ENCODE results near the gene PRDM10.

PRDM10 gene

DNA sequence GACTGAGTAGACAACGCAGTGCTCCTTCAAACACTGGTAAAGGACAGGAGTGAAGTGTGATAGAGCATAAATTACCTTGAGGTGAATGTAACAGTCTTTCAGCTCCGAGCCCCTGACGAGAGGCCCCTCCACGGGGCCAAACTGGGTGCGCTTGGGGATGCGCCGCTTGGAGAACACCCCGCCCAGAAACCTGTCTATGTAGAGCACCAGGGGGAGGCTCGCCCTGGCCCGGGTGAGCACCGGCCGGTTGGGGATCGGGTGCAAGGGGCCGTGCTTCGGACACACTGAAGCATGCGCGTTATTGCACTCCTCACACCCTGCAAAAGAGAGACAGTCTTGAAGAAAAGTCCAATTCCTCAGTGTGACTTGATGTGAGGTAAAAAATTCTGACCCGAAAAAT lies 57.9 kb downstream of the PRDM10 start:
- no peak overlapping the region for H3K27ac ChIP-seq (ENCODE audit: low read length)
- H3K4me3 ChIP-seq (ENCODE audit: low read depth in 1 of 2, low read length in 2 of 2): no peak overlapping the region
- peaks cover 11 to 22% of the 10 kb centered on the region in 2 donors for H3K36me3 ChIP-seq (ENCODE audit: control insufficient read depth in 1 of 2, insufficient read depth in 2 of 2, low read length in 2 of 2)
- H3K9me3 ChIP-seq (ENCODE audit: control insufficient read depth in 1 of 2, low read length in 2 of 2): no peaks in the 10 kb centered on the region
- H3K4me1 ChIP-seq (ENCODE audit: control insufficient read depth in 1 of 2, insufficient read depth in 2 of 2, low read length in 2 of 2): no peaks in the 10 kb centered on the region
- no peaks in the 10 kb centered on the region for H3K27me3 ChIP-seq (ENCODE audit: low read depth, low read length)

DNA sequence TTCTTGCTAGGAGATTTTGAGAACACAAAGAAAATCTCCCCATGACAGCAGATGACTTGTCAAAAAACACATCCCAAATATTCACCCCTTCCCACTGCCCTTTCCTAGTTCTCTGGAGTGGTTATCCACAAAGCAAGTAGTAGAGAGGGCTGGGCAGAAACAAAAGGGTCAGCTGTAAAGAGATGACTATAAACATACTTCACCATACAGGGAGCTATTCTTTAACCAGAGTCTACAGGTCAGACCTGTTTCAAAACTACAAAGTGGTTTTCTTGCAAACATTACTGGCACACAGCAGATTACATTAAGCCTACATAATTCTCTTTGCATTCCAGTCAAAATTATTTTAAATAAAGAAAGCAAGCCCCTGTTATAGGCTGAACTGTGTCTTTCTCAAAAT lies 59.6 kb downstream of the PRDM10 start:
- Histone ChIP-seq H3K4me3 (ENCODE audit: low read depth in 1 of 2, low read length in 2 of 2) (no peak overlapping the region), H3K27me3 (ENCODE audit: low read depth, low read length) (no peaks in the 10 kb centered on the region), H3K4me1 (ENCODE audit: control insufficient read depth in 1 of 2, insufficient read depth in 2 of 2, low read length in 2 of 2) (no peaks in the 10 kb centered on the region), H3K36me3 (ENCODE audit: control insufficient read depth in 1 of 2, insufficient read depth in 2 of 2, low read length in 2 of 2) (peaks cover 11 to 22% of the 10 kb centered on the region in 2 donors), H3K9me3 (ENCODE audit: control insufficient read depth in 1 of 2, low read length in 2 of 2) (no peaks in the 10 kb centered on the region), H3K27ac (ENCODE audit: low read length) (no peak overlapping the region)

DNA sequence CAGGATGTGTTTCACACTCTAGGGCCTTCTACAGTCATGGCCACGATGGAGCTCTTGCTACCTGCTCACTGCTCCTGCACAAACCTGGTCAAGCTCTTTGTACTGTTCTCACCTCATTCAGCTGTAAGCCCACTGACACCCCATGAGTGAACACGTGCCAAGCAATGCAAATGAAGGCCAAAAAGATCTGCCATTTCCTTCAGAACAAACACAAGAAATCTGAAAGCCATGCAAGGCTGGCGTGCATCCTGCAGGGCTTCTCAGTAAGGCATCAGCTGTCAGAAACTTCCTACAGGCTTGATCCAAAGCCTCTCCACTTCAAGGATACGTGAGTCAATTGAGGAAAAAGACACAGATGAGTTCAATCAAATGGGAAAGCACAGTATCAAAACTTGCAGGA lies 63.1 kb downstream of the PRDM10 start:
- Histone ChIP-seq H3K4me3 (ENCODE audit: low read depth in 1 of 2, low read length in 2 of 2) (no peak overlapping the region), H3K27me3 (ENCODE audit: low read depth, low read length) (no peaks in the 10 kb centered on the region), H3K9me3 (ENCODE audit: control insufficient read depth in 1 of 2, low read length in 2 of 2) (no peaks in the 10 kb centered on the region), H3K36me3 (ENCODE audit: control insufficient read depth in 1 of 2, insufficient read depth in 2 of 2, low read length in 2 of 2) (peaks cover 5 to 16% of the 10 kb centered on the region in 2 donors), H3K4me1 (ENCODE audit: control insufficient read depth in 1 of 2, insufficient read depth in 2 of 2, low read length in 2 of 2) (no peaks in the 10 kb centered on the region), H3K27ac (ENCODE audit: low read length) (no peak overlapping the region)

DNA sequence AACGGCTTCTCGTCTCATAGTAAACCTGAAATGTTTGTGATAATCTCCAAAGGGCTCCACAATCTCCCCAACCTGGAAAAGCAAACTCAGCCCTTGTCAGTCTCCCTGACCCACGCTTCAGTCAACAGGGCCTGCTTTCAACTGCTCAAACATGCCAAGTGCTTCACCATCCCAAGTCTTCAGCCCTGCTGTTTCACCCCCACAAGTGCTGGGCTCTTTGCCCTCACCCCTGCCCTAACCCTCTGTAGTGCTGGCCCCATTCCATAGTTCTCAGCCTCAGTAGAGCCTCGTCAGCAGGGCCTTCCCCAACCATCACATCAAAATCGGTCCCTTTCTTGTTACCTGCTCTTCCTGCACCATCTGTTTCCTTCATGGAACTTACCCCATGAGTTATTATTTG lies 63.9 kb downstream of the PRDM10 start:
- no peaks in the 10 kb centered on the region for H3K27me3 ChIP-seq (ENCODE audit: low read depth, low read length)
- H3K27ac ChIP-seq (ENCODE audit: low read length): no peak overlapping the region
- no peaks in the 10 kb centered on the region for H3K4me1 ChIP-seq (ENCODE audit: control insufficient read depth in 1 of 2, insufficient read depth in 2 of 2, low read length in 2 of 2)
- peaks cover 8 to 20% of the 10 kb centered on the region in 2 donors for H3K36me3 ChIP-seq (ENCODE audit: control insufficient read depth in 1 of 2, insufficient read depth in 2 of 2, low read length in 2 of 2)
- no peaks in the 10 kb centered on the region for H3K9me3 ChIP-seq (ENCODE audit: control insufficient read depth in 1 of 2, low read length in 2 of 2)
- H3K4me3 ChIP-seq (ENCODE audit: low read depth in 1 of 2, low read length in 2 of 2): no peak overlapping the region

DNA sequence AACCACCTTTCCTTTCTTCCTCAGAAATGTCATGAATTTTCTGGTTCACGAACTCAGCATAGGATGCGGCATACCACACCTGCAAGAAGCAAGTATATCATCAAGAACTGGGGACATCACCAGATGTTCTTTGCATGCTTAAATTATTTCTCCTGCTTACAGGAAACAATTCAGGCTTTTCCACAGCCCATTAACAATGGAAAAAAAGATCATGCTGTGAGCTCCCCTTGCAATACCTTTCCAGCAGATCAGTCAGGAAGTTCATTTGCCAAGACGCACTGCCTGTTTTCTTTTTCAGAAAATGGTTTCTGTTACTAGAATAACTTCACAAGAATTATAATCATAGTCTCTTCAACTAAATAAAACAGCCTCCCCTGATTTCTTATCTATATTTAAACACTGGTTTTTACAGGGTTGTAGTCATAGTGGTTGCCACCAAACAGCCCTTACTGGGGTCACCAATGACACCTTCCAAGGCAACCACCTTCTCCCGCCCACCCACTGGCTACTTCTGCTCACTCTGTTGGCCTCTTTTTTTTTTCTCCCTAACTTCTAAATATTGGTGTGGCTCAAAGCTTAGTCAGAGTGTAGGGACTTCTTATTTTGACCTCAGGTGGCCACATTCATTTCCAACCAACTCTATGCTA lies 64.9 kb downstream of the PRDM10 start:
- no peak overlapping the region for H3K27ac ChIP-seq (ENCODE audit: low read length)
- H3K4me1 ChIP-seq (ENCODE audit: control insufficient read depth in 1 of 2, insufficient read depth in 2 of 2, low read length in 2 of 2): no peaks in the 10 kb centered on the region
- no peak overlapping the region for H3K4me3 ChIP-seq (ENCODE audit: low read depth in 1 of 2, low read length in 2 of 2)
- H3K36me3 ChIP-seq (ENCODE audit: control insufficient read depth in 1 of 2, insufficient read depth in 2 of 2, low read length in 2 of 2): peaks cover 9 to 20% of the 10 kb centered on the region in 2 donors
- no peaks in the 10 kb centered on the region for H3K27me3 ChIP-seq (ENCODE audit: low read depth, low read length)
- H3K9me3 ChIP-seq (ENCODE audit: control insufficient read depth in 1 of 2, low read length in 2 of 2): no peaks in the 10 kb centered on the region

DNA sequence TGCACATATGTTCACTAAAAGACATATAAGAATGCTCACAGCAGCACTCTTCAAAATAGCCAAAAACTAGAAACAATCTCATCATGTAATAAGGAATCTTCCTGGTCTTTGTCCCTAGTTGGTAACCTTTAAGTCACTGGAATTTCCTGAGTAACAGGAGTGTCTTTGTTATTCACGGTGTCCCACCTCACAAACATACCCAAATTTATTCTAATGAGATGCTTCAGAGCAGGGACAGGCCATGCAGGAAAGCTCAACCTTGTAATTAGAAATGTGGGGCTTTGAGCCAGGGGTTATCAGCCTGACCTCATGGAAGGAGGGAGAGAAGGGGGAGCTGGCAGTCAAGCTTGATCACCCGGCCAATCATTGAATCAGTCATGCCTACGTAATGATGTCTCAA lies 66.9 kb downstream of the PRDM10 start:
- H3K36me3 ChIP-seq (ENCODE audit: control insufficient read depth in 1 of 2, insufficient read depth in 2 of 2, low read length in 2 of 2): peaks cover 3 to 10% of the 10 kb centered on the region in 2 donors
- no peaks in the 10 kb centered on the region for H3K9me3 ChIP-seq (ENCODE audit: control insufficient read depth in 1 of 2, low read length in 2 of 2)
- no peaks in the 10 kb centered on the region for H3K4me1 ChIP-seq (ENCODE audit: control insufficient read depth in 1 of 2, insufficient read depth in 2 of 2, low read length in 2 of 2)
- no peaks in the 10 kb centered on the region for H3K27me3 ChIP-seq (ENCODE audit: low read depth, low read length)
- H3K4me3 ChIP-seq (ENCODE audit: low read depth in 1 of 2, low read length in 2 of 2): no peak overlapping the region
- no peak overlapping the region for H3K27ac ChIP-seq (ENCODE audit: low read length)

DNA sequence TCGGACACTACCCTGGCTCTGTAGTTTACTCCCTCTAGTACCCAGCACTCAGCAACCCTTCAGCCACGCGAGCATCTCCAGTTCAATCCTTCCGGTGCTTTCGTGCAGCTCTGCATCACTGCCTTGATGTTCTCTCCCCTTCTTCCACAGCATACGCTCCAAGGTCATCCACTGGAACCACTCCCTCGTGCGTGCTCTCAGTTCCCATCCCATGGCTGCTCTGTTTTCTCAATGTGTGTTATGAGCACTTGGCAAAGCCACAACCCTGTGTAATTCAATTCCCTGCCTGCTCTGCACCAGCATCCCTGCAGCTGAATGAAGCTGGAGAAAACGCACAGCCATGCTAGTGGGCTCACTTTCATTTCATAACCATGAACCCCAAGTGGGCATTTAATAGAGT lies 68.7 kb downstream of the PRDM10 start:
- H3K9me3 ChIP-seq (ENCODE audit: control insufficient read depth in 1 of 2, low read length in 2 of 2): no peaks in the 10 kb centered on the region
- H3K4me1 ChIP-seq (ENCODE audit: control insufficient read depth in 1 of 2, insufficient read depth in 2 of 2, low read length in 2 of 2): no peaks in the 10 kb centered on the region
- H3K27me3 ChIP-seq (ENCODE audit: low read depth, low read length): no peaks in the 10 kb centered on the region
- peaks cover 10 to 15% of the 10 kb centered on the region in 2 donors for H3K36me3 ChIP-seq (ENCODE audit: control insufficient read depth in 1 of 2, insufficient read depth in 2 of 2, low read length in 2 of 2)
- no peak overlapping the region for H3K4me3 ChIP-seq (ENCODE audit: low read depth in 1 of 2, low read length in 2 of 2)
- no peak overlapping the region for H3K27ac ChIP-seq (ENCODE audit: low read length)

DNA sequence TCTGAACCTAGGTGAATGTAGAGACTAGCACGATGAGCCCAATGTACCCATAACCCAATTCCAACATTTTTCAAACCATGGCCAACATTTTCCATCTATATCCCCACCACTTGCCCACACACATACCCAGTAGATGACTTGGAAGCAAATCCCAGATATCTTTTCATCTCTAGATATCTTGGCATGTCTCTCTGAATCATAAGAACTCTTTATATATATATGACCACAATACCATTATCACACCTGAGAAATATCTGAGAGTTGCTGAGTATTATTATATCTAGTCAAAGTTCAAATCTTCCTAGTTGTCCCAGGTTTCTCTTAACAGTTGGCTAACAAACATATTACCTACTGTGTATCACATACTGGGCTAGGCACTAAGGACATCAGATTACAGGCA lies 69.4 kb downstream of the PRDM10 start:
- no peaks in the 10 kb centered on the region for H3K27me3 ChIP-seq (ENCODE audit: low read depth, low read length)
- no peaks in the 10 kb centered on the region for H3K4me1 ChIP-seq (ENCODE audit: control insufficient read depth in 1 of 2, insufficient read depth in 2 of 2, low read length in 2 of 2)
- H3K4me3 ChIP-seq (ENCODE audit: low read depth in 1 of 2, low read length in 2 of 2): no peak overlapping the region
- no peaks in the 10 kb centered on the region for H3K9me3 ChIP-seq (ENCODE audit: control insufficient read depth in 1 of 2, low read length in 2 of 2)
- H3K27ac ChIP-seq (ENCODE audit: low read length): no peak overlapping the region
- H3K36me3 ChIP-seq (ENCODE audit: control insufficient read depth in 1 of 2, insufficient read depth in 2 of 2, low read length in 2 of 2): peaks cover 10 to 15% of the 10 kb centered on the region in 2 donors

DNA sequence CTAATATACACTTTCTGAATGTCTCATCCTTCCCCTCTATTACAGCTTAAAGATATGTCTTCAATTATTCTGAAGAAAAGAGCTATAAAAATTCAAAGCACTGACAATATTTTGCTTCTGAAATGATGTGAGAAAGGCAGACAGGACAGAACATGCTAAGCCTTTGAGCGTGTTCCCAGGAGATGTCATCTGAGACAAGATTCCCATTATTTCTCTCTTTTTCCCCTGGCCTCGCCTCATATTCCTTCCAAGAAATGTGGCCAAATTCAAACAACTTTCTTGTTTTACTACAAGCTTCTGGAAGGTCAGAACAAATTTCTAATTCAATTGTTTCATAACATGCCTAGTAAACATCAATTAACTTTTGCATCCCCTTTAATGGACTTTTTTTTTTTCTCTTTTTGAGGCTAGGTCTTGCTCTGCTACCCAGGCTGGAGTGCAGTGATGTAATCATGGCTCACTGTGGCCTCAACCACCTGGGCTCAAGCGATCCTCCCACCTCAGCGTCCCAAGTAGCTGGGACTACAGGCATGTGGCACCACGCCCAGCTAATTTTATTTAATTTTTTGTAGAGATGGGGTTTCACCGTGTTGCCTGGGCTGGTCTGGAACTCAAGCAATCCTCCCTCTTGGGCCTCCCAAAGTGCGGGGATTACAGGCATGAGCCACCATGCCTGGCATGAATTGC lies 70.1 kb downstream of the PRDM10 start:
- Histone ChIP-seq H3K27me3 (ENCODE audit: low read depth, low read length) (no peaks in the 10 kb centered on the region), H3K36me3 (ENCODE audit: control insufficient read depth in 1 of 2, insufficient read depth in 2 of 2, low read length in 2 of 2) (peaks cover 10 to 15% of the 10 kb centered on the region in 2 donors), H3K9me3 (ENCODE audit: control insufficient read depth in 1 of 2, low read length in 2 of 2) (no peaks in the 10 kb centered on the region), H3K4me1 (ENCODE audit: control insufficient read depth in 1 of 2, insufficient read depth in 2 of 2, low read length in 2 of 2) (no peaks in the 10 kb centered on the region), H3K4me3 (ENCODE audit: low read depth in 1 of 2, low read length in 2 of 2) (no peak overlapping the region), H3K27ac (ENCODE audit: low read length) (no peak overlapping the region)

DNA sequence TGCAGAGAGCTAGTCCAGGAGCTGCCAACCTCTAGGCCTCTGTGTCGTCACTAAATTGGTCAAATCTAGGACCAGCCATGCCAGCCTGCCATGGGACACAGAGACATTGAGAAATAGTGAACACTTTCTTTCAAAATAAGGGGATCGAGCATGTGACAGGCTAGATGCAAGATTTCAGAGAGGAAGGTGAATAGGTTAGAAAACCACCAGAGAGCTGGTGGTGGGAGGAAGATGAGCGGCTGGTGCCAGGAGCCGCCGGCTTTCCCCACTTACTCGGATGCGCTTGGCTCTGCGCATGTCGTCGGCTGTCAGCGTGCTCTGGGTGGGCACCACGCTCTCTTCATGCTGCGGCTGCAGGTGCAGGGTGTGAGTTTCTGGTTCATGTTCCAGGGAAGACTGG lies 71.9 kb downstream of the PRDM10 start:
- H3K9me3 ChIP-seq (ENCODE audit: control insufficient read depth in 1 of 2, low read length in 2 of 2): no peaks in the 10 kb centered on the region
- H3K4me3 ChIP-seq (ENCODE audit: low read depth in 1 of 2, low read length in 2 of 2): no peak overlapping the region
- no peaks in the 10 kb centered on the region for H3K27me3 ChIP-seq (ENCODE audit: low read depth, low read length)
- H3K36me3 ChIP-seq (ENCODE audit: control insufficient read depth in 1 of 2, insufficient read depth in 2 of 2, low read length in 2 of 2): peaks cover 10 to 15% of the 10 kb centered on the region in 2 donors
- no peaks in the 10 kb centered on the region for H3K4me1 ChIP-seq (ENCODE audit: control insufficient read depth in 1 of 2, insufficient read depth in 2 of 2, low read length in 2 of 2)
- no peak overlapping the region for H3K27ac ChIP-seq (ENCODE audit: low read length)

DNA sequence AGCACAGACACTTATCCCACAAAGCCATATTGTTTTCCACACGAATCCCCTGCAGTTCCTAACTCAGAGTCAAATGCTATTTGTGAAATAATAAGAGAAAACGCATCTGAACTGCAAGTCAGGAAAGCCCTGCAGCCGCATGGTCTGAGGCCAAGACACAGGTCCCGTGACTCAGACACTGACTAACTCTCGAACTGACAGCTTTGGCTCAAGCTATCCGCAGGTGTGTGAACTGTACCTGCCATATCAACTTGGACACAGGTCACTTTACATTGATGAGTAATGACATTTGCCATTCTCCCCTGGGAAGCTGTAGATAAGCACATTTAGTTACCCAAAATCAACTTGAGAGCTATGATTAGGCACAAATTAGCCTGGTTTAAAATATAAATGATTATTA lies 72.3 kb downstream of the PRDM10 start:
- Histone ChIP-seq H3K27ac (ENCODE audit: low read length) (no peak overlapping the region), H3K4me1 (ENCODE audit: control insufficient read depth in 1 of 2, insufficient read depth in 2 of 2, low read length in 2 of 2) (no peaks in the 10 kb centered on the region), H3K27me3 (ENCODE audit: low read depth, low read length) (no peaks in the 10 kb centered on the region), H3K36me3 (ENCODE audit: control insufficient read depth in 1 of 2, insufficient read depth in 2 of 2, low read length in 2 of 2) (peaks cover 10 to 15% of the 10 kb centered on the region in 2 donors), H3K4me3 (ENCODE audit: low read depth in 1 of 2, low read length in 2 of 2) (no peak overlapping the region), H3K9me3 (ENCODE audit: control insufficient read depth in 1 of 2, low read length in 2 of 2) (no peaks in the 10 kb centered on the region)

DNA sequence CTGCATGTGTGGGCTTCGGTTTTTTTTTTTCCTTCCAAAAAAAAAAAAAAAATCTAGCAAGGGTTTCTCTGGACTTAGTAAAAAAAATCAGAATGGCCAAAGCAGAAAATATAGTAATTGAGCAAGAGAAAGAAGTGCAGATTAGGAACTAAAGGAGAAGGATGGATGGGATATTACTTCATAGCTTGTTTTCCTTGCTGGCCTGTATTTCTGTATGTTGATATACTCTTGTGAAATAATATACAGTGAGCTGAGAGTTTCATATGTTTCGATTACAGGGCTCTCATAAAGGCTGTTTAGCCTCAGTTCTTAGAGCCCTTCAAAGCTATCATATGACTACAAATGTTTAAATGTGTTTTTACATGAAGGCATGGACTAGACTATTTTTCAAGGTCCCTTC lies 72.9 kb downstream of the PRDM10 start:
- Histone ChIP-seq H3K9me3 (ENCODE audit: control insufficient read depth in 1 of 2, low read length in 2 of 2) (no peaks in the 10 kb centered on the region), H3K4me1 (ENCODE audit: control insufficient read depth in 1 of 2, insufficient read depth in 2 of 2, low read length in 2 of 2) (no peaks in the 10 kb centered on the region), H3K36me3 (ENCODE audit: control insufficient read depth in 1 of 2, insufficient read depth in 2 of 2, low read length in 2 of 2) (peaks cover 9 to 15% of the 10 kb centered on the region in 2 donors), H3K27ac (ENCODE audit: low read length) (no peak overlapping the region), H3K27me3 (ENCODE audit: low read depth, low read length) (no peaks in the 10 kb centered on the region), H3K4me3 (ENCODE audit: low read depth in 1 of 2, low read length in 2 of 2) (no peak overlapping the region)

All from muscle layer of duodenum (tissue), 2 donors.